PFSK-1 (cell line): Measurements from ENCODE around the gene PDIA2.

ENCODE experiments used
- FOXP2 ChIP-seq: optimal IDR thresholded peaks from 2 replicates; pipeline ENCODE3; 2011; ENCODE audit warnings: borderline replicate concordance, control low read depth, inconsistent platforms; ENCODE audit not compliant: insufficient read depth; ENCODE audit errors: extremely low read length, extremely low read depth
- POLR2AphosphoS5 ChIP-seq: IDR thresholded peaks from 2 replicates; pipeline ENCODE4 v1.6.1; 2012; ENCODE audit warnings: low read depth, mild to moderate bottlenecking, control low read depth, low read length, moderate library complexity
- REST ChIP-seq, 2 experiments: IDR thresholded peaks; 2 replicates each; pipeline versions ENCODE4 v1.6.1 to v1.8.0; 2011 to 2012; ENCODE audit warnings: low read depth in 2 of 2, low read length in 2 of 2, control low read depth in 1 of 2, inconsistent platforms in 1 of 2, mild to moderate bottlenecking in 1 of 2, moderate library complexity in 1 of 2; ENCODE audit not compliant: insufficient read depth in 1 of 2
- SIN3A ChIP-seq: IDR thresholded peaks from 2 replicates; pipeline ENCODE4 v1.6.1; 2012; ENCODE audit warnings: mild to moderate bottlenecking, low read length, moderate library complexity, borderline replicate concordance; ENCODE audit not compliant: insufficient read depth
- TAF1 ChIP-seq: IDR thresholded peaks from 2 replicates; pipeline ENCODE4 v1.6.1; 2012; ENCODE audit warnings: low read length, control low read depth, borderline replicate concordance; ENCODE audit not compliant: insufficient read depth

PDIA2 gene

GRCh38 chr16:268141-269053 lies 14.6 kb upstream of the PDIA2 start:
- TF ChIP-seq TAF1 (no peak), REST (IDR thresholded peaks at IDR 0.05; ENCODE audit: insufficient read depth in 1 of 2, low read depth in 2 of 2, low read length in 2 of 2) (no peak), POLR2AphosphoS5 (no peak), SIN3A (no peak), FOXP2 (no peak)

- no peak for TF ChIP-seq REST (IDR thresholded peaks at IDR 0.05; ENCODE audit: insufficient read depth in 1 of 2, low read depth in 2 of 2, low read length in 2 of 2)
- no peak for TF ChIP-seq FOXP2
- no peak for TF ChIP-seq POLR2AphosphoS5
- TF ChIP-seq TAF1 = no peak
- TF ChIP-seq SIN3A = no peak
Observed at GRCh38 chr16:269061-269796, 13.7 kb upstream of the PDIA2 start.

- no peak for TF ChIP-seq FOXP2
- no peak for TF ChIP-seq POLR2AphosphoS5
- TF ChIP-seq SIN3A = no peak
- no peak for TF ChIP-seq TAF1
- no peak for TF ChIP-seq REST (IDR thresholded peaks at IDR 0.05; ENCODE audit: insufficient read depth in 1 of 2, low read depth in 2 of 2, low read length in 2 of 2)
Observed at GRCh38 chr16:270381-271255, 12.3 kb upstream of the PDIA2 start.

GRCh38 chr16:272633-273546 lies 10.1 kb upstream of the PDIA2 start:
- TF ChIP-seq REST (IDR thresholded peaks at IDR 0.05; ENCODE audit: insufficient read depth in 1 of 2, low read depth in 2 of 2, low read length in 2 of 2) = no peak
- TF ChIP-seq FOXP2 = no peak
- no peak for TF ChIP-seq SIN3A
- TF ChIP-seq TAF1 = no peak
- TF ChIP-seq POLR2AphosphoS5 = no peak
